MCF 10A (cell line): Measurements from ENCODE around the gene CACNG4. TPM values are rescaled to one million over a fixed set of nuclear protein-coding genes. Genes with fewer than 3 reads are reported as not detected.

Experiments used
- BruUV-seq: library from RNA; stranded (reverse); fragments of 400-500 nt; replicated peaks from 2 replicates; lab custom pipeline; 2021; lab: Mats Ljungman, UMichigan
- CTCF ChIA-PET: fragments of 300-600 bp; sonication (Branson Sonifier 250); formaldehyde crosslinking; extraction: SDS; loops from one replicate; lab custom pipeline; 2021; ENCODE audit warnings: antibody characterized with exemption, inconsistent platforms; lab: Yijun Ruan, JAX
- POLR2A ChIA-PET: fragments of 300-600, 350-650 bp; sonication (Branson Sonifier 250); formaldehyde crosslinking; extraction: SDS; loops from one replicate; lab custom pipeline; 2020; ENCODE audit warnings: antibody characterized with exemption, inconsistent platforms; lab: Yijun Ruan, JAX
- DNase-seq: peaks from one replicate; pipeline ENCODE4 v3.0.0-alpha.2; 2018; ENCODE audit not compliant: unreplicated experiment
- H3K27ac Mint-ChIP-seq: one replicate; pipeline ENCODE4 v1.8.0; 2022; ENCODE audit warnings: mild to moderate bottlenecking, low read depth, mixed read lengths; ENCODE audit not compliant: unreplicated experiment
- H3K27me3 Mint-ChIP-seq: one replicate; pipeline ENCODE4 v1.8.0; 2022; ENCODE audit warnings: mixed read lengths; ENCODE audit not compliant: insufficient read depth, unreplicated experiment
- H3K36me3 Mint-ChIP-seq: one replicate; pipeline ENCODE4 v1.8.0; 2022; ENCODE audit warnings: mild to moderate bottlenecking, moderate library complexity, mixed read lengths; ENCODE audit not compliant: insufficient read depth, unreplicated experiment
- H3K4me1 Mint-ChIP-seq: one replicate; pipeline ENCODE4 v1.8.0; 2022; ENCODE audit warnings: mixed read lengths; ENCODE audit not compliant: insufficient read depth, unreplicated experiment
- H3K4me3 Mint-ChIP-seq: one replicate; pipeline ENCODE4 v1.8.0; 2022; ENCODE audit warnings: mild to moderate bottlenecking, moderate library complexity, mixed read lengths; ENCODE audit not compliant: unreplicated experiment
- H3K9me3 Mint-ChIP-seq: one replicate; pipeline ENCODE4 v1.8.0; 2022; ENCODE audit warnings: mixed read lengths; ENCODE audit not compliant: unreplicated experiment
- intact Hi-C: fragments of 100-400 bp; cut with micrococcal nuclease; formaldehyde crosslinking; loops from 2 replicates; pipeline ENCODE4 v1.14.1; 2022
- total RNA-seq: library from RNA; stranded (reverse); gene quantifications from 2 replicates; pipeline ENCODE4 v1.2.3, GENCODE V29; 2022
- TF ChIP-seq, protein P1 (sequence below): fragments of 200-600 bp; IDR thresholded peaks from one replicate; pipeline ENCODE4 v1.8.0; 2022; ENCODE audit warnings: antibody characterized with exemption, mild to moderate bottlenecking; ENCODE audit not compliant: unreplicated experiment

The CACNG4 gene
- total RNA-seq, 1 experiment from 2014 or later = not detected

DNA sequence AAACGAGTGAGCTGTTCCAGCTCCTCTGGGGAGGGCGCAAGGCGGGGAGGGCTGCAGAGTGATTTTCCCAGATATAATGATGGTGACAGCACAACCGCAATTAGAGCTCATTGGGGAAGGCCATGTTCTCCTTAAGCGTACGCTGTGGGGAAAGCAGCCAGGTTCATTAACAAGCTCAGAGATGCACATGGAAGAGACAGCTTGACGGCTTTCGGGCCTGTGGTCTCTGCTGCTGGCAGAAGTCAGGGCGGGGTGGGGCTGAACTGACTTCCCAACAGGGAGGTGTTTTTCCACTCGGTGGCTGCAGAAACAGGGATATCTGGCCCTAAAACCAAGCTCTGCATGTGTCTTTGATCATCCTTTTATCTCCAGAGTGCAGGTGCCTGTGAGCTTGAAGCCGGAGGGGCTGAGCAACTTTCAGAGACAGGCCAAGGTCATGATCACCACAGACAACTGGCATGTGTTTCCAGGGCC, 55.8 kb downstream of the CACNG4 start:
- Mint-ChIP-seq H3K27ac (no peak overlapping the region), H3K4me3 (no peak overlapping the region), H3K27me3 (no peaks in the 10 kb centered on the region), H3K36me3 (no peaks in the 10 kb centered on the region), H3K4me1 (no peaks in the 10 kb centered on the region), H3K9me3 (no peaks in the 10 kb centered on the region)
- CTCF ChIA-PET = no interaction called here
- intact Hi-C loops = no loop called here
- no peak for DNase-seq
- no TSS peak for BruUV-seq
- POLR2A ChIA-PET = no interaction called here
- TF ChIP-seq, protein P1, sequence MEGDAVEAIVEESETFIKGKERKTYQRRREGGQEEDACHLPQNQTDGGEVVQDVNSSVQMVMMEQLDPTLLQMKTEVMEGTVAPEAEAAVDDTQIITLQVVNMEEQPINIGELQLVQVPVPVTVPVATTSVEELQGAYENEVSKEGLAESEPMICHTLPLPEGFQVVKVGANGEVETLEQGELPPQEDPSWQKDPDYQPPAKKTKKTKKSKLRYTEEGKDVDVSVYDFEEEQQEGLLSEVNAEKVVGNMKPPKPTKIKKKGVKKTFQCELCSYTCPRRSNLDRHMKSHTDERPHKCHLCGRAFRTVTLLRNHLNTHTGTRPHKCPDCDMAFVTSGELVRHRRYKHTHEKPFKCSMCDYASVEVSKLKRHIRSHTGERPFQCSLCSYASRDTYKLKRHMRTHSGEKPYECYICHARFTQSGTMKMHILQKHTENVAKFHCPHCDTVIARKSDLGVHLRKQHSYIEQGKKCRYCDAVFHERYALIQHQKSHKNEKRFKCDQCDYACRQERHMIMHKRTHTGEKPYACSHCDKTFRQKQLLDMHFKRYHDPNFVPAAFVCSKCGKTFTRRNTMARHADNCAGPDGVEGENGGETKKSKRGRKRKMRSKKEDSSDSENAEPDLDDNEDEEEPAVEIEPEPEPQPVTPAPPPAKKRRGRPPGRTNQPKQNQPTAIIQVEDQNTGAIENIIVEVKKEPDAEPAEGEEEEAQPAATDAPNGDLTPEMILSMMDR = no peak

DNA sequence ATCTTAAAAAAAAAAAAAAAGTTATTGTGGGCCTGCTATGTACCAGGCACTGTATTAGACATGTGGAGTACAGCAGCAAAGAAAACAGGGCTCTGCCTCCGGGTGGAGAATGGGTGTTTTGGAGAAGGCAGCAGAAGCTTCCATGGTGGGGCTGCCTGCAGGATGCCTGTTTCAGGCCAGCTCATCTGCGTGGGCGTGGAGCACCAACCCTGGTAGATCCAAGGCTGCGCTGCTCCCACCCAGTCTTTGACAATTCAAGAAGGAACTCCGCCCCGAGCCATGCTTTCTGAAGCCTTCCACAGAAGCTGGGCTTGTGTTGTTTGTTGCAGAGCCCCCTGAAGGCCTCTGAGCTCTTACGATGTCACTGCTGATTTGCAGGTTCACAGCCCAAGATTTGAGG, 56.7 kb downstream of the CACNG4 start:
- no peak for DNase-seq
- no peaks in the 10 kb centered on the region for H3K9me3 Mint-ChIP-seq
- H3K36me3 Mint-ChIP-seq = no peaks in the 10 kb centered on the region
- no peak overlapping the region for H3K27ac Mint-ChIP-seq
- intact Hi-C loops = no loop called here
- no peaks in the 10 kb centered on the region for H3K27me3 Mint-ChIP-seq
- H3K4me3 Mint-ChIP-seq = no peak overlapping the region
- ChIA-PET CTCF (interaction anchor here (0.9 kb wide), 1 partner anchor 115 kb away, joined by 4 read pairs; no protein-coding TSS in a partner anchor), POLR2A (no interaction called here)
- no TSS peak for BruUV-seq
- no peaks in the 10 kb centered on the region for H3K4me1 Mint-ChIP-seq
- TF ChIP-seq, protein P1 = no peak

DNA sequence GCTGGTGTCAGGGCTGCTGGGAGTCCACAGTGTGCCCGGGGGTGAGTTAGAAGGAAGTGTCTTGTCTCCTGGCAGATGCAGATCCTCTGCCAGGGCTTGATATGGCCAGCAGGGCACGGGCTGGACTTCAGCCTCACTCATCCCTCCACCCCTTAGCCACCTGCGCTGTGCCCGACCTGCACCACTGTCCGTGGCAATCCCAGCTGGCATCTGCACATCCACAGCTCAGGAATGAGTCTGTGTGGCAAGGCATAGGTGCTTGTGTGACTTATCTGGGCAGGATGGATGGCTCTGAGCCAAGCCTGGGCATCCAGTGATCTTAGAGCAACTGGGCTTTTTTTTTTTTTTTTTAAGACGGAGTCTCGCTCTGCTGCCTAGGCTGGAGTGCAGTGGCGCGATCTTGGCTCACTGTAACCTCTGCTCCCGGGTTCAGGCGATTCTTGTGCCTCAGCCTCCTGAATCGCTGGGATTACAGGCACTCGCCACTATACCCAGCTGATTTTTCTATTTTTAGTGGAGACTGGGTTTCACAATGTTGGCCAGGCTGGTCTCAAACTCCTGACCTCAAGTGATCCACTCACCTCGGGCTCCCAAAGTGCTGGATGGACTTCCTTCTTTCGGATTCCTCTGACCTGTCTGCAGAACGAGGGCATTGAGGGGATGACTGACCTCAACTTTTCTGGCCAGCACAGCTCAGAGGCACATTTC, 57.4 kb downstream of the CACNG4 start:
- BruUV-seq = no TSS peak
- intact Hi-C loops = no loop called here
- DNase-seq = no peak
- no peak overlapping the region for H3K27ac Mint-ChIP-seq
- CTCF ChIA-PET = interaction anchor here (0.7 to 0.9 kb wide), 2 partner anchors 116 to 343 kb away, joined by 4 read pairs; no protein-coding TSS in a partner anchor
- no peak overlapping the region for H3K4me3 Mint-ChIP-seq
- POLR2A ChIA-PET = no interaction called here
- TF ChIP-seq, protein P1 = no peak
- no peaks in the 10 kb centered on the region for H3K9me3 Mint-ChIP-seq
- no peaks in the 10 kb centered on the region for H3K36me3 Mint-ChIP-seq
- H3K27me3 Mint-ChIP-seq = no peaks in the 10 kb centered on the region
- H3K4me1 Mint-ChIP-seq = no peaks in the 10 kb centered on the region

DNA sequence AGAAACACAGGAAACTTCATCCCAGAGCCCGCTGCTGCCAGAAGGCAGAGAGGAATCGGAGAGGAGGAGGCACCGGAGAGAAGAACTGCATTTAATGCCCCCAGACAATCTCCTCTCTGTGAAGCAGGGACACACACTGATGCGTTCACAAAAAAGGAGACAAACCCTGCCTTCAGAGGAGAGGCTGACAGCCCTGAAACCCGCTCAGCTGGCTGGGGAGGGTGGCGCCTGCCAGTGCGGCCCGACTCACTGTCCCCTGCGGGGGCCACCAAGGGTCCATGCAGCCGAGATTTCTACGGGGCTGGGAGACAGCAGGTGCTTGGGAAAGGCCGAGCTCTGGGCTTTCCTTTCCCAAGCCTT, 57.9 kb downstream of the CACNG4 start:
- H3K9me3 Mint-ChIP-seq = no peaks in the 10 kb centered on the region
- no peaks in the 10 kb centered on the region for H3K36me3 Mint-ChIP-seq
- POLR2A ChIA-PET = no interaction called here
- TF ChIP-seq, protein P1 = no peak
- intact Hi-C loops = no loop called here
- no peak for DNase-seq
- no peaks in the 10 kb centered on the region for H3K27me3 Mint-ChIP-seq
- H3K4me3 Mint-ChIP-seq = no peak overlapping the region
- no peak overlapping the region for H3K27ac Mint-ChIP-seq
- H3K4me1 Mint-ChIP-seq = no peaks in the 10 kb centered on the region
- CTCF ChIA-PET = interaction anchor here (0.7 kb wide), 1 partner anchor 343 kb away, joined by 4 read pairs; no protein-coding TSS in a partner anchor
- no TSS peak for BruUV-seq
